ENCODE measurements around the gene ADAMTSL4.

GRCh38 chr1:150555971-150556865 lies 7.0 kb downstream of the ADAMTSL4 start:
- TF ChIP-seq CTCF (IDR thresholded peaks at IDR 0.05; ENCODE audit: low read length) (no peak), EZH2 (optimal IDR thresholded peaks at IDR 0.05; ENCODE audit: low read depth, low read length) (no peak)

Measured in MM.1S (cell line).